ENCODE measurements around the gene FUT7. TPM values are rescaled to one million over a fixed set of nuclear protein-coding genes. Genes with fewer than 3 reads are reported as not detected.

Gene FUT7
- total RNA-seq, 1 donor from 2014 or later: 0.20 TPM

- H3K9me3 Mint-ChIP-seq (ENCODE audit: unreplicated experiment): no peaks in the 10 kb centered on the region
- no peak for DNase-seq
- H3K36me3 Mint-ChIP-seq (ENCODE audit: unreplicated experiment): no peaks in the 10 kb centered on the region
- no peak overlapping the region for H3K27ac Mint-ChIP-seq (ENCODE audit: unreplicated experiment)
- H3K27me3 Mint-ChIP-seq (ENCODE audit: unreplicated experiment): peaks cover 8% of the 10 kb centered on the region
- no peak for TF ChIP-seq CTCF (IDR thresholded peaks at IDR 0.05; ENCODE audit: partially characterized antibody, unreplicated experiment)
- no peak overlapping the region for H3K4me3 Mint-ChIP-seq (ENCODE audit: unreplicated experiment)
- no peaks in the 10 kb centered on the region for H3K4me1 Mint-ChIP-seq (ENCODE audit: low read depth, unreplicated experiment)
Measured at GRCh38 chr9:137048655-137049543, 17.0 kb upstream of the FUT7 start.

- no peaks in the 10 kb centered on the region for H3K4me1 Mint-ChIP-seq (ENCODE audit: low read depth, unreplicated experiment)
- no peaks in the 10 kb centered on the region for H3K36me3 Mint-ChIP-seq (ENCODE audit: unreplicated experiment)
- H3K4me3 Mint-ChIP-seq (ENCODE audit: unreplicated experiment): peak within 1 kb of the TSS; percentile 91
- TF ChIP-seq CTCF (IDR thresholded peaks at IDR 0.05; ENCODE audit: partially characterized antibody, unreplicated experiment): peak; percentile 93
- peaks cover 4% of the 10 kb centered on the region for H3K27me3 Mint-ChIP-seq (ENCODE audit: unreplicated experiment)
- peak within 1 kb of the TSS; percentile 48 for H3K27ac Mint-ChIP-seq (ENCODE audit: unreplicated experiment)
- H3K9me3 Mint-ChIP-seq (ENCODE audit: unreplicated experiment): no peaks in the 10 kb centered on the region
- peak; percentile 93 for DNase-seq
Measured at GRCh38 chr9:137046088-137046787, 14.3 kb upstream of the FUT7 start, which contains the start of gene NPDC1. NPDC1 (minus strand) TSS chr9:137046177; CDS start chr9:137045989, 188 bp downstream.

- TF ChIP-seq CTCF (IDR thresholded peaks at IDR 0.05; ENCODE audit: partially characterized antibody, unreplicated experiment): no peak
- Mint-ChIP-seq H3K4me3 (ENCODE audit: unreplicated experiment) (peak overlapping the region; percentile 91), H3K27me3 (ENCODE audit: unreplicated experiment) (peaks cover 4% of the 10 kb centered on the region), H3K9me3 (ENCODE audit: unreplicated experiment) (no peaks in the 10 kb centered on the region), H3K27ac (ENCODE audit: unreplicated experiment) (peak overlapping the region; percentile 48), H3K4me1 (ENCODE audit: low read depth, unreplicated experiment) (no peaks in the 10 kb centered on the region), H3K36me3 (ENCODE audit: unreplicated experiment) (no peaks in the 10 kb centered on the region)
- DNase-seq: peak; percentile 85
Measured at GRCh38 chr9:137045294-137046087, 13.6 kb upstream of the FUT7 start.

- TF ChIP-seq CTCF (IDR thresholded peaks at IDR 0.05; ENCODE audit: partially characterized antibody, unreplicated experiment): no peak
- Mint-ChIP-seq H3K27me3 (ENCODE audit: unreplicated experiment) (peaks cover 4% of the 10 kb centered on the region), H3K9me3 (ENCODE audit: unreplicated experiment) (no peaks in the 10 kb centered on the region), H3K4me3 (ENCODE audit: unreplicated experiment) (peak overlapping the region; percentile 91), H3K27ac (ENCODE audit: unreplicated experiment) (peak overlapping the region; percentile 48), H3K4me1 (ENCODE audit: low read depth, unreplicated experiment) (no peaks in the 10 kb centered on the region), H3K36me3 (ENCODE audit: unreplicated experiment) (no peaks in the 10 kb centered on the region)
- no peak for DNase-seq
Measured at GRCh38 chr9:137044502-137045177, 12.8 kb upstream of the FUT7 start.
